Neural cell (in vitro differentiated cells): ENCODE measurements around the gene GLI3.

Source experiments
- CTCF ChIP-seq: fragments of 450-650 bp; IDR thresholded peaks from 2 replicates; pipeline ENCODE4 v1.5.1; 2014; ENCODE audit warnings: antibody characterized with exemption, mild to moderate bottlenecking, moderate library complexity; ENCODE audit not compliant: poor library complexity, severe bottlenecking
- EP300 ChIP-seq: fragments of 450-650 bp; conservative IDR thresholded peaks from 2 replicates; pipeline ENCODE4 v1.6.1; 2014; ENCODE audit warnings: antibody characterized with exemption, mild to moderate bottlenecking, moderate library complexity; ENCODE audit not compliant: poor library complexity, severe bottlenecking
- EZH2 ChIP-seq: fragments of 200-600, 300-800 bp; shearing (Covaris generic), sonication (generic); IDR thresholded peaks from 2 replicates; pipeline ENCODE4 v1.6.1; 2014; ENCODE audit warnings: antibody characterized with exemption, low read length, borderline replicate concordance, mild to moderate bottlenecking; ENCODE audit not compliant: insufficient read depth, poor library complexity, severe bottlenecking
- MXI1 ChIP-seq: fragments of 450-650 bp; conservative IDR thresholded peaks from 2 replicates; pipeline ENCODE4 v1.6.1; 2014; ENCODE audit warnings: antibody characterized with exemption, mild to moderate bottlenecking; ENCODE audit not compliant: poor library complexity, severe bottlenecking
- POLR2AphosphoS5 ChIP-seq: IDR thresholded peaks from 2 replicates; pipeline ENCODE4 v1.6.1; 2012
- RAD21 ChIP-seq: fragments of 450-650 bp; conservative IDR thresholded peaks from 2 replicates; pipeline ENCODE4 v1.6.1; 2014; ENCODE audit warnings: antibody characterized with exemption, mild to moderate bottlenecking, moderate library complexity
- SMC3 ChIP-seq: fragments of 450-650 bp; conservative IDR thresholded peaks from 2 replicates; pipeline ENCODE4 v1.6.1; 2014; ENCODE audit warnings: antibody characterized with exemption, mild to moderate bottlenecking, moderate library complexity; ENCODE audit not compliant: poor library complexity
- TAF1 ChIP-seq: IDR thresholded peaks from 2 replicates; pipeline ENCODE4 v1.6.1; 2012; ENCODE audit warnings: low read depth

GRCh38 chr7:42110333-42110732 is 126.7 kb downstream of the GLI3 start:
- TF ChIP-seq CTCF = no peak
- no peak for TF ChIP-seq MXI1
- TF ChIP-seq EZH2 = no peak
- no peak for TF ChIP-seq POLR2AphosphoS5
- no peak for TF ChIP-seq RAD21
- no peak for TF ChIP-seq TAF1
- TF ChIP-seq SMC3 = no peak
- no peak for TF ChIP-seq EP300
